Heart left ventricle (tissue), 16 donors: ENCODE results near the gene KRT20. TPM values are rescaled to one million over a fixed set of nuclear protein-coding genes. Genes with fewer than 3 reads are reported as not detected.

Experiments used
- ATAC-seq, 4 donors: fragments of 200-7000 bp; cut with Tn5 transposase; one replicate each; pipeline ENCODE4 v1.9.1; 2020 to 2022; ENCODE audit warnings: moderate library complexity in 4 of 4, mild to moderate bottlenecking in 3 of 4, moderate number of reproducible peaks in 1 of 4
- DNase-seq, 5 donors: peaks; one replicate each; pipeline ENCODE4 v3.0.0-alpha.2; 2020
- H3K27ac ChIP-seq, 12 donors: fragments of 200-600 bp; sonication (generic) in 4 of 12; one replicate each; pipeline versions ENCODE4 v1.5.0 to v1.8.0; 2016 to 2022; ENCODE audit warnings: mild to moderate bottlenecking in 2 of 12
- H3K27me3 ChIP-seq, 9 donors: fragments of 200-600 bp; sonication (generic) in 2 of 9; one replicate each; pipeline versions ENCODE4 v1.5.1 to v1.8.0; 2016 to 2022; ENCODE audit warnings: mild to moderate bottlenecking in 3 of 9
- H3K36me3 ChIP-seq, 9 donors: fragments of 200-600 bp; sonication (generic) in 2 of 9; one replicate each; pipeline versions ENCODE4 v1.5.0 to v1.8.0; 2018 to 2022; ENCODE audit warnings: mild to moderate bottlenecking in 2 of 9
- H3K4me1 ChIP-seq, 12 donors: fragments of 200-600 bp; sonication (generic) in 4 of 12; one replicate each; pipeline versions ENCODE4 v1.5.0 to v1.8.0; 2016 to 2022; ENCODE audit warnings: mild to moderate bottlenecking in 3 of 12
- H3K4me3 ChIP-seq, 12 donors: fragments of 200-600 bp; sonication (generic) in 4 of 12; one replicate each; pipeline versions ENCODE4 v1.5.0 to v1.8.0; 2017 to 2022; ENCODE audit warnings: mild to moderate bottlenecking in 9 of 12, moderate library complexity in 4 of 12
- H3K9me3 ChIP-seq, 12 donors: fragments of 200-600 bp; sonication (generic) in 4 of 12; one replicate each; pipeline versions ENCODE4 v1.5.0 to v1.8.0; 2016 to 2022; ENCODE audit warnings: mild to moderate bottlenecking in 1 of 12
- POLR2A ChIP-seq, 2 donors: fragments of 450-650 bp; IDR thresholded peaks; one replicate each; pipeline ENCODE4 v1.6.1; 2017; ENCODE audit warnings: antibody characterized with exemption in 2 of 2, mild to moderate bottlenecking in 2 of 2, moderate library complexity in 2 of 2
- WGBS, 4 donors: extraction: QIAGEN DNeasy Blood & Tissue Kit in 2 of 4; methylation state at CpG; one replicate each; pipeline versions ENCODE4 v1.1.5 to v1.1.7; 2013 to 2018; 5-methylcytosine and 5-hydroxymethylcytosine counted together
- intact Hi-C, 10 donors: fragments of 100-400 bp; cut with DNase I; formaldehyde crosslinking; loops; one replicate each; pipeline versions ENCODE4 v1.11.1 to v1.14.2; 2022
- polyA plus RNA-seq, 2 donors: library from polyadenylated mRNA; stranded (reverse); fragments of 200-250 nt; gene quantifications; one replicate each; pipeline ENCODE4 v1.2.3, GENCODE V29; 2013
- total RNA-seq, 9 donors: library from RNA; depleted of rRNA in 2 of 9; stranded (reverse); fragments of >200 nt in 2 of 9; fragmentation: NEBNext Ultra II Directional in 3 of 9; extraction: Animal tissue kit (Norgen Biotek cat#: 25700) in 3 of 9; gene quantifications; one replicate each; pipeline versions ENCODE4 v1.1.0 to v1.2.4, GENCODE V29; 2016 to 2023
- TF ChIP-seq, protein P1 (sequence below), 12 donors: fragments of 200-600 bp; sonication (generic) in 4 of 12; IDR thresholded peaks; one replicate each; pipeline versions ENCODE4 v1.5.0 to v1.8.0; 2018 to 2022; ENCODE audit warnings: antibody characterized with exemption in 12 of 12, mild to moderate bottlenecking in 5 of 12
- donor health status: ischemic (EF 13 %, LVEDD 7.1; RV severe dilation, severe dysfunction).
- donor health status: healthy with polysubstance abuse.
- donor health status: DM: no; HTN: yes; CAD: no.
- donor health status: DM: no; HTN: no; CAD: no.
- donor health status: ischemic (EF 25% LVEDD 6.9; RV normal size, moderate dysfunction).
- donor health status: ischemic (EF 25% LVEDD 5.7; RV mildly dilated, moderate dysfunction).
- donor health status: healthy.
- donor health status: DM: yes; HTN: yes; CAD: no.
- donor health status: ischemic (EF 35%, LVEDD 5.7; RV mildly dilated, moderate dysfunction).
- donor health status: nonischemic (EF 11% LVEDD 7.7; RV severe dilation, severe dysfunction).
- donor health status: DM: yes; HTN: yes; CAD: no.
- donor health status: PGD.
- donor health status: ischemic (EF 29% LVEDD 5.4; RV normal size, mild dysfunction).
- donor health status: nonischemic (EF 23%, LVEDD 6.1; RV moderate dilation, normal function).

Gene KRT20
- total and polyA plus RNA-seq, 11 donors = 0.12 TPM; not detected in 10

DNA sequence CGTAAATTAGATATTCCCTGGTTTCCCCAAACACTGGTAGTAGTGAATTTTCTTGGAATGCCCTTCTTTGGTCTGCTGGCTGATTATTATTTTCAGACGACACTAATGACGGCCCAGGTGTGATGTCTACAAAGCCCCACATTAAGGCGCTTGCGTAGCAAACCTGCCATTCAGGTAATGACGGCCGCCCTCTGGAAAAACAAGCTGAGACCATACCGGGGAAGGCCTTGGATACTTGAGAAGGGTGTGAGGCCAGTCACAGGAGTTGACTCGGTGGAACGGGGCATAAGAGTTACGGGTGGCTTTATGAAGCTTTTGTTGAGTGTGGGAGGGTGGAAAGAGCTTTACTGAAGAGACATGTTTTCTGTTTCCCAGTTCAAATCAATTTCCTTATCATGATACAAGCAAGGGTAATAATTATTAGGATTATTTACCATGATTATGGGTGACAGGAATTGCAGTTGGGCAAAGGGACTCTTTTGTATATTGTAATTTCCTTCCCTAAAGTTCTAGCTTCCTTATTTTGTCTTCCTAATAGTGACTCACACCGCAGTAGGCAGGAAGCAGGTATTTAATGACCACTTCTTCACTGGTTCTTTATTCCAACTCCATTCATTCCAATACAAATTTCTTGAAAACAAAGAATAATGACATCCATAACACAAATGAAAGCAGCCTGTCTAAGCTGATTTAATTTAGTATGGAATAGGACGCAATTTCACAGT, 27.6 kb upstream of the KRT20 start:
- no peak overlapping the region for H3K4me3 ChIP-seq
- H3K27ac ChIP-seq = no peak overlapping the region
- WGBS, 4 donors = 89 to 91% (median 89%) methylated on average over 13 of the region's 13 CpGs
- H3K27me3 ChIP-seq = peaks cover 0 to 14% (median 2%) of the 10 kb centered on the region in 9 donors
- H3K36me3 ChIP-seq = no peaks in the 10 kb centered on the region
- DNase-seq (no peak), ATAC-seq (no peak)
- intact Hi-C loops = loop anchor here in 4 of 10 donors (5.0 to 10.0 kb wide), 5 partner anchors 410 to 750 kb away; no protein-coding TSS in a partner anchor
- no peak for TF ChIP-seq POLR2A (IDR thresholded peaks at IDR 0.05)
- TF ChIP-seq, protein P1, sequence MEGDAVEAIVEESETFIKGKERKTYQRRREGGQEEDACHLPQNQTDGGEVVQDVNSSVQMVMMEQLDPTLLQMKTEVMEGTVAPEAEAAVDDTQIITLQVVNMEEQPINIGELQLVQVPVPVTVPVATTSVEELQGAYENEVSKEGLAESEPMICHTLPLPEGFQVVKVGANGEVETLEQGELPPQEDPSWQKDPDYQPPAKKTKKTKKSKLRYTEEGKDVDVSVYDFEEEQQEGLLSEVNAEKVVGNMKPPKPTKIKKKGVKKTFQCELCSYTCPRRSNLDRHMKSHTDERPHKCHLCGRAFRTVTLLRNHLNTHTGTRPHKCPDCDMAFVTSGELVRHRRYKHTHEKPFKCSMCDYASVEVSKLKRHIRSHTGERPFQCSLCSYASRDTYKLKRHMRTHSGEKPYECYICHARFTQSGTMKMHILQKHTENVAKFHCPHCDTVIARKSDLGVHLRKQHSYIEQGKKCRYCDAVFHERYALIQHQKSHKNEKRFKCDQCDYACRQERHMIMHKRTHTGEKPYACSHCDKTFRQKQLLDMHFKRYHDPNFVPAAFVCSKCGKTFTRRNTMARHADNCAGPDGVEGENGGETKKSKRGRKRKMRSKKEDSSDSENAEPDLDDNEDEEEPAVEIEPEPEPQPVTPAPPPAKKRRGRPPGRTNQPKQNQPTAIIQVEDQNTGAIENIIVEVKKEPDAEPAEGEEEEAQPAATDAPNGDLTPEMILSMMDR (IDR thresholded peaks at IDR 0.05) = no peak
- peaks cover 0 to 14% (median 0%) of the 10 kb centered on the region in 12 donors for H3K4me1 ChIP-seq
- H3K9me3 ChIP-seq = no peaks in the 10 kb centered on the region

DNA sequence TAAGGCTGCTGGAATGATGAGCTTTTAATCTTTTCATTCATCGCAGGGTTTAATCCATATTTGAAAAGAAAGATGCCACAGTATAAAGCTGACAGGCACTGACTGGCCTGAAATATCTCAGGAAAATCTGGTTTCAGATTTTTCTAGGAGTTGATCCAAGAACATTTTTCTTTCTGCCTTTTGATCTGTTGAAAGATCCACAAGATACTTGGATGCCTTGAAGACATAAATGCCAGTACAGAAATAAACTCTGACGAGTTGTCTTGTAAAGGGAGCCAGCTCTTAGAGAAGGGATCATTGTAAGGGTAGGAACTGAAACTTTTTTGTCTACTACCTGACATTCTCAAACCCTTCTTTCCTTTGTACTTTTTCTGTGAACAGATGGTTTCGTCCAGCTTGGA, 25.4 kb upstream of the KRT20 start:
- H3K36me3 ChIP-seq = no peaks in the 10 kb centered on the region
- no peaks in the 10 kb centered on the region for H3K9me3 ChIP-seq
- WGBS, 4 donors = 63 to 77% (median 71%) methylated on average over 3 of the region's 3 CpGs
- no peak for ATAC-seq
- peaks cover 0 to 19% (median 7%) of the 10 kb centered on the region in 9 donors for H3K27me3 ChIP-seq
- TF ChIP-seq, protein P1 (IDR thresholded peaks at IDR 0.05) = no peak
- TF ChIP-seq POLR2A (IDR thresholded peaks at IDR 0.05) = no peak
- H3K27ac ChIP-seq = no peak overlapping the region
- no peak overlapping the region for H3K4me3 ChIP-seq
- intact Hi-C loops = loop anchor here in 4 of 10 donors (5.0 to 10.0 kb wide), 5 partner anchors 412 to 752 kb away; no protein-coding TSS in a partner anchor
- peaks cover 0 to 14% (median 0%) of the 10 kb centered on the region in 12 donors for H3K4me1 ChIP-seq
- DNase-seq = no peak

DNA sequence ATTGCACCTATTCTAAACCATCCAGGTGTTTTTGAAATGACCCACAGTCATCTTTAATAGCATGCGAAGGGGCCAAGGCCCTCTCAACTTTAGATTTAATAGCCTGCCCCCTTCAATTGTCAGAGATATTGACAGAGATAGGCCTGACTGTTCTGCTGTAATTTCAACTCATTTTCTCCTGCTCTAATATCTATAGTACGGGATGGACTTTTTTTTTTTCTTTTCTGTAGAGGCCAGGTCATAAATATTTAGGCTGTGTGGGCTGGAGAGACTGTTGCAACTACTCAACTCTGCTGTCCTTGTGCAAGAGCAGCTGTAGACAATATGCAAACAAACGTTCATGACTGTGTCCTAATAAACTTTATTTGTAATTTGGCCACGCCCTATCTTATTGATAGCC, 24.7 kb upstream of the KRT20 start:
- no peak for ATAC-seq
- TF ChIP-seq POLR2A (IDR thresholded peaks at IDR 0.05) = no peak
- TF ChIP-seq, protein P1 (IDR thresholded peaks at IDR 0.05) = no peak
- Histone ChIP-seq H3K36me3 (no peaks in the 10 kb centered on the region), H3K4me1 (peaks cover 0 to 14% (median 0%) of the 10 kb centered on the region in 12 donors), H3K27ac (no peak overlapping the region), H3K27me3 (peaks cover 0 to 23% (median 7%) of the 10 kb centered on the region in 9 donors), H3K4me3 (no peak overlapping the region), H3K9me3 (no peaks in the 10 kb centered on the region)
- intact Hi-C loops = loop anchor here (1.0 to 10.0 kb wide), 20 partner anchors 95 to 758 kb away; no protein-coding TSS in a partner anchor
- no peak for DNase-seq
- 57 to 67% (median 63%) methylated on average over 4 of the region's 4 CpGs for WGBS, 4 donors

DNA sequence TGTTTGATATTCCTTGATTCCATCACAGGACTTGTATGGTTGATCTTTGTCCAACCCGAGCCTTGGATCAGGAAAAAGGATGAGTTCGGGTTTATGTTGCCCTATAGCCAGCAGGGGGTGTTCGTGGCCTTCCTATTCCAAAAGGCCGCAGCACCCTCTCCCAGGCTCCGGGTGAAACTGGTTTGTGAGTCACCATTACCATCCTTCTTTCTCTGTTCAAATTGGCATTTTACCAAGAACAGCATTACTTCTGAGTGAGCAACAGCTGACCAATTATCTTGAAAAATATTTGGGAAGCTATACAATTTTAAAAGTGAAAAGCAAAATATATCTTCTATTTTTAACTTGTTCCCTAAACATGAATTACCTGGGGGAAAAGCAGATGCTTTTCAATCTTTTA, 24.3 kb upstream of the KRT20 start:
- intact Hi-C loops = loop anchor here (1.0 to 10.0 kb wide), 19 partner anchors 95 to 758 kb away; no protein-coding TSS in a partner anchor
- peak; percentile 73 to 97 (median 90) for ATAC-seq
- H3K4me1 ChIP-seq = peaks cover 0 to 14% (median 0%) of the 10 kb centered on the region in 12 donors
- H3K27me3 ChIP-seq = peaks cover 0 to 23% (median 7%) of the 10 kb centered on the region in 9 donors
- no peaks in the 10 kb centered on the region for H3K36me3 ChIP-seq
- 0 to 2% (median 1%) methylated on average over 5 of the region's 5 CpGs for WGBS, 4 donors
- no peak overlapping the region for H3K4me3 ChIP-seq
- H3K9me3 ChIP-seq = no peaks in the 10 kb centered on the region
- TF ChIP-seq POLR2A (IDR thresholded peaks at IDR 0.05) = no peak
- TF ChIP-seq, protein P1 (IDR thresholded peaks at IDR 0.05) = peak; percentile 50 to 80 (median 70)
- no peak overlapping the region for H3K27ac ChIP-seq
- DNase-seq = peak in 4 of 5 donors; percentile 64 to 77 (median 68)
